Fibroblast of villous mesenchyme (primary cell): ENCODE measurements around the gene RAD51B. TPM values are rescaled to one million over a fixed set of nuclear protein-coding genes. Genes with fewer than 3 reads are reported as not detected.
A peak's percentile ranks its signal among the peaks of the same experiment; 100 is the strongest.

Experiments
- DNase-seq: peaks from one replicate; pipeline ENCODE4 v3.0.0-alpha.2; 2010; ENCODE audit warnings: low read depth
- H3K4me3 ChIP-seq: 2 replicates; pipeline ENCODE4 v1.5.1; 2011; ENCODE audit warnings: low read depth, mild to moderate bottlenecking, low read length
- CTCF ChIP-seq: IDR thresholded peaks from 2 replicates; pipeline ENCODE4 v1.5.1; 2012; ENCODE audit warnings: low read depth, mild to moderate bottlenecking, low read length; ENCODE audit not compliant: insufficient read depth
- total RNA-seq: library from RNA; depleted of rRNA; stranded (reverse); fragments of >200 nt; gene quantifications from 2 replicates; pipeline ENCODE4 v1.2.3, GENCODE V29; 2012

The RAD51B gene
- total RNA-seq, 1 donor: 22.0 TPM

DNA sequence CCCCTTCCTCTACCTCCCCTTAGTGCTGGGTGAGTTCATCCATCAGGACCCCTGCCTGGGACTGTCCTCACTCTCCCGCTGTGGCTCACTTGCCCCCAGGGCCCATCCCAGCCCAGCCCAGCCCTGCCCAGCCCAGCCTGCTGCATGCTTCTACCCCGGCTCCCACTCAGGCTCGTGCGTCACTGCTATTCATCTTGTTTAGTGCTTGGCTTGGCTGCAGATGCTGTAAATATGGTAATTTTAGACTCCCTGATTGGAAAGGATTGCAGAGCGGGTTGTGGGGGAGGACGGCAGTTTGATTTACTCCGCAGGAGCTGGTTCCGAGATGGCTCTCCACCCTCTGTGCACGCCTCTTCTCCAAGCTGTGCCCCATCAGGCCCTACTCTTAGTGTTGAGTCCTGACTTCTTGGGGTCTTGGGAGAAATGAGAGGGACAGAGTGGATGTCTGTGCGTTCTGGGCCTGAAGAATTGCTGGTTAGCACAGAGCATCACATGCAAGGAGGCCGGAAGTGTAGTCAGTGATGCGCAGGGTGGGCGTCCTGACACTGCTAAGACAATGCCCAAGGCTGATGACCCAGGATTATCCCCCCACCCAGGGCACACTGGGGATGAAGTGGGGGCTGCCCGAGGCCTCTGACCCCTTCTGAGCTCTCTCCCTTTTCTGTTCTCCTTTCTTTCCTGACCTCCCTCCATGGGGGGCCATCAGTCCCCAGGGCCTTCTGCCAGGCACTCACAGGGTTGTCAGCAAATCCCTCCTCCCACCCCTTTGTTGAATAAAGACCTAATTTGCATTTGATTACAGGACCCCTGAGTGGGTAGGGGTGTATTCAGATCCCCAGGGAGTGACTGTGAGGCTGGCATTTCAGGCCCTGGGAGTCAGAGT is 728.9 kb downstream of the RAD51B start:
- peak; percentile 100 for DNase-seq
- H3K4me3 ChIP-seq: no peak overlapping the region
- TF ChIP-seq CTCF: no peak

- no peak for TF ChIP-seq CTCF
- peak; percentile 94 for DNase-seq
- H3K4me3 ChIP-seq: no peak overlapping the region
These were observed 730.7 kb downstream of the RAD51B start for GRCh38 chr14:68550338-68550715.

GRCh38 chr14:68551045-68551683 is 731.6 kb downstream of the RAD51B start:
- no peak for TF ChIP-seq CTCF
- H3K4me3 ChIP-seq: no peak overlapping the region
- peak; percentile 39 for DNase-seq

DNA sequence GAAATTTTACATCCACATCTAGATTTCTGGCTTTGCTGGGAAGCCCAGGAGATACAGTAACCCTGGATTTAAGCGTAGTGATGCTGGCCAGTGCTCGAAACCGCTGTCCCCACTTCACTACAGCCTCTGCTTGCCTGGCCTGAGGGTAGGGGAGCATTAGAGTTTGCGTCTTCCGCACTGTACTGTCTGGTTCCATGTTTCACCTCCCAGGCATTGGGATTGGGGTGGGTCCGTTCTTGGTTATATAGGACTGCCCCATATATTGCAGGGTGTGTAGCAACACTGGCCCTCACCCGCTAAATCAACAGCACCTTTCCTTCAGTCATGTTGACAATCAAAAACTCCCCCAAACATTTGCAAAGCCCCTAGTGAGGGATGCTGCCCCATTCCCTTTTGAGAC is 732.5 kb downstream of the RAD51B start:
- TF ChIP-seq CTCF: no peak
- DNase-seq: no peak
- H3K4me3 ChIP-seq: no peak overlapping the region

GRCh38 chr14:68552602-68553001 is 733.0 kb downstream of the RAD51B start:
- H3K4me3 ChIP-seq: no peak overlapping the region
- TF ChIP-seq CTCF: no peak
- DNase-seq: peak; percentile 45

- TF ChIP-seq CTCF: no peak
- H3K4me3 ChIP-seq: no peak overlapping the region
- DNase-seq: no peak
These were observed 733.7 kb downstream of the RAD51B start for GRCh38 chr14:68553311-68553710.
